Measurements from ENCODE around the gene RNF181.

RNF181 gene

GRCh38 chr2:85595301-85596025 is at the start of gene RNF181:
RNF181 (plus strand) TSS chr2:85595745; CDS start chr2:85595764, 19 bp downstream.
- peak within 1 kb of the TSS; percentile 91 for H3K4me3 ChIP-seq (ENCODE audit: low read length)
- TF ChIP-seq ZNF274 (IDR thresholded peaks at IDR 0.05; ENCODE audit: low read depth, low read length) = no peak

- TF ChIP-seq ZNF274 (IDR thresholded peaks at IDR 0.05; ENCODE audit: low read depth, low read length) = no peak
Measured at GRCh38 chr2:85545780-85546240, 49.7 kb upstream of the RNF181 start.

GRCh38 chr2:85547089-85547858 is 48.3 kb upstream of the RNF181 start:
- TF ChIP-seq ZNF274 (IDR thresholded peaks at IDR 0.05; ENCODE audit: low read depth, low read length) = no peak

More at GRCh38 chr2:85545780-85546240, 49.7 kb upstream of the RNF181 start:
- no peak overlapping the region for H3K4me3 ChIP-seq (ENCODE audit: low read length)

GRCh38 chr2:85547859-85548607 is 47.5 kb upstream of the RNF181 start:
- no peak for TF ChIP-seq ZNF274 (IDR thresholded peaks at IDR 0.05; ENCODE audit: low read depth, low read length)
- no peak overlapping the region for H3K4me3 ChIP-seq (ENCODE audit: low read length)

More at GRCh38 chr2:85547089-85547858, 48.3 kb upstream of the RNF181 start:
- H3K4me3 ChIP-seq (ENCODE audit: low read length) = no peak overlapping the region

- TF ChIP-seq ZNF274 (IDR thresholded peaks at IDR 0.05; ENCODE audit: low read depth, low read length) = no peak
- no peak overlapping the region for H3K4me3 ChIP-seq (ENCODE audit: low read length)
Measured at GRCh38 chr2:85548608-85548900, 47.0 kb upstream of the RNF181 start.

- no peak overlapping the region for H3K4me3 ChIP-seq (ENCODE audit: low read length)
- no peak for TF ChIP-seq ZNF274 (IDR thresholded peaks at IDR 0.05; ENCODE audit: low read depth, low read length)
Measured at GRCh38 chr2:85549095-85549494, 46.5 kb upstream of the RNF181 start.

- no peak for TF ChIP-seq ZNF274 (IDR thresholded peaks at IDR 0.05; ENCODE audit: low read depth, low read length)
- H3K4me3 ChIP-seq (ENCODE audit: low read length) = no peak overlapping the region
Measured at GRCh38 chr2:85549826-85550225, 45.7 kb upstream of the RNF181 start.

- no peak for TF ChIP-seq ZNF274 (IDR thresholded peaks at IDR 0.05; ENCODE audit: low read depth, low read length)
- H3K4me3 ChIP-seq (ENCODE audit: low read length) = no peak overlapping the region
Measured at GRCh38 chr2:85550486-85550885, 45.1 kb upstream of the RNF181 start.

- no peak for TF ChIP-seq ZNF274 (IDR thresholded peaks at IDR 0.05; ENCODE audit: low read depth, low read length)
- no peak overlapping the region for H3K4me3 ChIP-seq (ENCODE audit: low read length)
Measured at GRCh38 chr2:85551698-85552678, 43.6 kb upstream of the RNF181 start.

- no peak overlapping the region for H3K4me3 ChIP-seq (ENCODE audit: low read length)
- TF ChIP-seq ZNF274 (IDR thresholded peaks at IDR 0.05; ENCODE audit: low read depth, low read length) = no peak
Measured at GRCh38 chr2:85553184-85553583, 42.4 kb upstream of the RNF181 start.

GRCh38 chr2:85554980-85555612 is 40.4 kb upstream of the RNF181 start:
- TF ChIP-seq ZNF274 (IDR thresholded peaks at IDR 0.05; ENCODE audit: low read depth, low read length) = no peak
- H3K4me3 ChIP-seq (ENCODE audit: low read length) = no peak overlapping the region

GRCh38 chr2:85557130-85557529 is 38.4 kb upstream of the RNF181 start:
- no peak overlapping the region for H3K4me3 ChIP-seq (ENCODE audit: low read length)
- no peak for TF ChIP-seq ZNF274 (IDR thresholded peaks at IDR 0.05; ENCODE audit: low read depth, low read length)

GRCh38 chr2:85558160-85558559 is 37.4 kb upstream of the RNF181 start:
- H3K4me3 ChIP-seq (ENCODE audit: low read length) = no peak overlapping the region

GRCh38 chr2:85560403-85560726 is 35.2 kb upstream of the RNF181 start:
- H3K4me3 ChIP-seq (ENCODE audit: low read length) = peak overlapping the region; percentile 83

More at GRCh38 chr2:85558160-85558559, 37.4 kb upstream of the RNF181 start:
- TF ChIP-seq ZNF274 (IDR thresholded peaks at IDR 0.05; ENCODE audit: low read depth, low read length) = no peak
